Left forelimb (tissue), 1 donor: ENCODE results near the gene RFX2.
"Not testable (repeated sequence)": the region's sequence is repeated elsewhere in the genome, so short reads cannot be mapped to it uniquely, and the experiment has no call there.

Experiments
- DNase-seq: peaks from one replicate; pipeline ENCODE4 v3.0.0-alpha.2; 2018; ENCODE audit warnings: low spot score

The RFX2 gene

DNA sequence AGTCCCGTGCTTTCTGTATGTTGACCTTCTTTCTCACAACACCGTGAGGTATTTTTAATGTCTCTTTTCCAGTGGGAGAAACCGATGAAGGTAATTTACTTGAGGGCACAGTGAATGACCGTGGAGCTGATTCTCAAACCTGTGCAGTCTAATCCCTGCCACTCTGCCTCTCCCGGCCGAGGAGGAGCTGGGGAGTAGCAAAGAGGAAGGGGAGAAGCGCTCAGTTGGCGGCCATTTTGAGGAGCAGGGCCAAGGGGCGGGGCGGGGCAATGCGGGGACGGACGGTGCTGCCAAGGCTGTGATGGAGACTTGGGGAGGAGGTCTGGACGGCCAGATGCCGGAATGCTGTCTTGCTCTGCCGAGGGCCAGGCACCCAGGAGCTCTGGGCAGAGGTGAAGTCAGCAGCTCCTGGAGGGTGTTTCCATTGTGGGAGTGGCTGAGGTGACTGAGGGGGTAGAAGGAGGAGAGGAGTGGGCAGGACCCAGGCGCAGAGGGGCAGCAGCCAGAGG, 120.0 kb downstream of the RFX2 start:
- DNase-seq, result no peak

DNA sequence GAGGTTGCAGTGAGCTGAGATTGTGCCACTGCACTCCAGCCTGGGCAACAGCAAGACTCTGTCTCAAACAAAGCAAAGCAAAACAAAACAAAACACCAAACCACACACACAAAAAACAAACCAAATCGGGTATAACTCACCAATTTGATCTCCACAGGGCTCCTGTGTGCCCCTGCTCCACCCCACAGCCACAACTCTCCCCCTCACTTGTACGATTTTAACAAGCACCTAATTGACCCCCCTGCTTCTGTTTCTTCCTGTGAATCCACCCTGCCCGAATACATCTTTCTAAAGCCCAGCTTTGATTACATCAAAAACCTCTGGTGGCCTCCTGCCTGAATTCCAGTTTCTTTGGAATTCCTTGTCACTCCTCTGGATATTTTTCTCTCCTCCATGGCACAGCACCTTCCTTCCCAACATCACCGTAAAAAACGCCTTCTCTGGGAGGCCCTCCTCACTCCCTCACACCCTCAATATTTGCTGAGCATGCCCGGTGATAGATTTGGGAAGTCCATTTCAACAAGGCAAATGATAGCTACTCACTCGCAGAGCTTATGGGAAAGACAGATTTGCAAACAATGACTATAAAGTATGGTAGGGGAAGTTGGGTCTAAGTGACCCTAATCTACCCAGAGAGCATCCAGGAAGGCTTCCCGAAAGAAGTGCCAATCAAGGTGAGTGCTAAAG, 120.8 kb downstream of the RFX2 start:
- DNase-seq, result no peak

DNA sequence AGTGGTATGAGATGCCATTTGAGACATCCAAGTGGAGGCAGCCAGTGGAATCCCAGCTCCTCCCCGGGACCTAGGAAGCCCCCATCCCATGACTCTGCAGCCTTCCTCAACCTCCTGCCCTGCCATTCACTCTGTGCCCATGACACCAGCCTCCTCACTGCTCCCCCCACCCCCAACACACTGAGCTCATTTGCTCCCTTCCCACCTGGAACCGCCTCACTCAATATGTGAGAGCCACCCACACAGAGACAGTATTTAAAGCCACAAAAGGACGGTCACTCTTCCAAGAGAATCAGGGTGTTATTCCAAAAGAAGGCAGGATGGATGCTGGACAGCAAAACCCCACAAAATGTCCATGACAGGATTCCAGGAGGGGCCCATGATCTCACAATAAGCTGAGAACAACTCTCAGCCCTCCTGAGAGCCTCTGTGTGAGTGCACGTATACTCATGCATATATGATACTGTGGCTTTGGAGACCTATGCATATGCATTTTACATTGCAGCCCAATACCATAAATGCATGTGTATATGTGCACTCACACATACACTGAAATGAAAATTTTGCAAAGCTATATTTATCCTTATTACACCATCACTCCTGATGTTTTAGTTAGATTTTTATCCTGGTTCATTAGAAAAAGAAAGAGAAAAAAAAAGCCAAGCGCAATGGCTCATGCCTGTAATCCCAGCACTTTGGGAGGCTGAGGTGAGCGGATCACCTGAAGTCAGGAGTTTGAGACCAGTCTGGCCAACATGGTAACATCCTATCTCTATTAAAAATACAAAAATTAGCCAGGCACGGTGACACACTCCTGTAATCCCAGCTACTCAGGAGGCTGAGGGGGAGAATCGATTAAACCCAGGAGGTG, 121.5 kb downstream of the RFX2 start:
- no peak for DNase-seq

DNA sequence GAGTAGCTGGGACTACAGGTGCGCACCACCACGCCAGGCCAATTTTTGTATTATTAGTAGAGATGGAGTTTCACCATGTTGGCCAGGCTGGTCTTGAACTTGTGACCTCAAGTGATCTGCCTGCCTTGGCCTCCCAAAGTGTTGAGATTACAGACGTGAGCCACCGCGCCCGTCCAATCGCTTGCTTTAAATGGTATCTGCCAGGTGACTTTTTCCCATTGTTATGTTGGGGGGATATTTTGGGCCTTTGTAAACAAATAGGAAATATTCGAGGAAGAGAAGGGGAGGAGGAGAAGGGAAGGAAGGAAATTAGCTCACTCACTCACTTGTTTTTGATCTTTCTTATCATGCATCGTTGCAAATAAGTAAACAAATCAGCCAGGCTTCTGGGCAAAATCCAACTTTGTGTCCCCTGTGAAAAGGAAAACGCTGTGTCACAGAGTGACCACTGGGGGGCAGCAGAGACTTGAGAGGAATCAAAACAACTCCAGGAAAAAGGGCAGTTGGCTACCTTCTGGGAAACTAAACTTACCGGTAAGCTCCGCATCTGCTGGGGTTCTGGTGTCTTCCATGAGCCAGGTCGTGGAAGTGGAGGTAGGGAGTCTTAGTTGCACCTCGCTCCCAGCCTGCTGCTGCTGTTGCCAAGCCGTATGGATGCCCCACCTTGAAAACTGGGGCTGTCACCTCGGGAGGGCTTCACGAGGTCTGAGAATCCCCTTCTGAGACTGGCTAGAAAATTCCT, 123.1 kb downstream of the RFX2 start:
- DNase-seq, result peak; percentile 80

DNA sequence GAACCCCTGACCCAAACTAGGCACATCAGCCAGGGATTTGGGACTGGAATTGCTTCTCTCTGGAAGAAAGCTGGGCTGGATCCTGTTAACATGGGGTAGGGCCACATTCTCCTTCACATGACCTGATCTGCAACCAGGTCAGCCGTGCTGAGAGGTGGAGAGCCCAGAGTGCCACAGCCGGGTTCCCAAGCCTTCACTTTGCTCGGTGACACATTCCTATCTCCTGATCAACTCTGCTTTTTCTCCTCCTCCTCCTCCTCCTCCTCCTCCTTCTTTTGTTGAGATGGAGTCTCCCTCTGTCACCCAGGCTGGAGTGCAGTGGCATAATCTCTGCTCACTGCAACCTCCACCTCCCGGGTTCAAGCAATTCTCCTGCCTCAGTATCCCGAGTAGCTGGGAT, 124.5 kb downstream of the RFX2 start:
- not testable (repeated sequence) for DNase-seq

DNA sequence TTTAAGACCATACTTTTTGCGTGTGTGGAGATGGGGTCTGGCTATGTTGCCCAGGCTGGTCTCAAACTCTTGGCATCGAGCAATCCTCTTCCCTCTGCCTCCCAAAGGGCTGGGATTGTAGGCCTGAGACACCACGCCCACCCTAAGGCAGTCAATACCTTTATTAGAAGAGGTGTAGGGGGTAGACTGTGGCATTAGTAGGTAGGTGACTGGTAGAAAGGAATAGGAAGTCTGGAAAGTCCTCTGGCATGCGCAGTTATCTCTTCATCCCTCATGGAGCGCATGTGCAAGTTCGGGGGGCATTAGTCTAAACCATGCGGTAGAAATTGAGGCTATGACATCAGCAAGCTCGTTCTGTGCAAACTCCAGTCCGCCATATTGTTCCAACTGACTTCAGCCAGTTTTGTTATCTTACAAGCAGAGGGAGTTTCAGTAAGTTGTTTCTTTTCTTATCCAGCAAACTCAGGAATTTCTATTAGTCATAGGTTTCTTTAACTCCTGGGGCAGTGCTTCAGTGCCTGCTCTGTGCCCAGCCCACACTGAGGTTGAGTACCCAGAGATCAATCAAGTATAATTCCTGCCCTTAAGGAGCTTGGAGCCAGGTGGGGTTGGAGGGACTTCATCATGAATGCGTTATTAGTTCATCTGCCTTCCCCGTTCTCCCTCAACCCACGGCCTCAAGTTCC, 125.1 kb downstream of the RFX2 start:
- DNase-seq, result no peak

DNA sequence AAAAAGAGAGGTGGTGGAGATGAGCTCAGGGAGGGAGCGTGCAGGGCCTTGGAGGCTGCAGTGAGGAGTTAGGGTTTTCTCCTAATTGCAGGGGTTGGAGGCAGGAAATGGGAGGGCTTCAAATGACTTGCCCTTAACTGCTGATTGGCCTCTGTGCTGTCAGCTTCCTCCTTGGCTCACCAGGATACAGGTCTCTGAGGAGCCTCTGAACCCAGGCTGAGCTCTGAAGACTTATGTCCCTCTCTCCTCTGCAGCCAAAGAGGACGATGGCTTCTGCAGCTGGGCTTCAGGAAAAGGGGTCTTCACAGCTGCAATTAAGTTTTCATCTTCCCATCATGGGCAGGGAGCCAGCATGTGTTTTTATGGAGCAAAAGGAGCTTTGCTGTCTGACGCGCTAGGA, 125.7 kb downstream of the RFX2 start:
- no peak for DNase-seq

DNA sequence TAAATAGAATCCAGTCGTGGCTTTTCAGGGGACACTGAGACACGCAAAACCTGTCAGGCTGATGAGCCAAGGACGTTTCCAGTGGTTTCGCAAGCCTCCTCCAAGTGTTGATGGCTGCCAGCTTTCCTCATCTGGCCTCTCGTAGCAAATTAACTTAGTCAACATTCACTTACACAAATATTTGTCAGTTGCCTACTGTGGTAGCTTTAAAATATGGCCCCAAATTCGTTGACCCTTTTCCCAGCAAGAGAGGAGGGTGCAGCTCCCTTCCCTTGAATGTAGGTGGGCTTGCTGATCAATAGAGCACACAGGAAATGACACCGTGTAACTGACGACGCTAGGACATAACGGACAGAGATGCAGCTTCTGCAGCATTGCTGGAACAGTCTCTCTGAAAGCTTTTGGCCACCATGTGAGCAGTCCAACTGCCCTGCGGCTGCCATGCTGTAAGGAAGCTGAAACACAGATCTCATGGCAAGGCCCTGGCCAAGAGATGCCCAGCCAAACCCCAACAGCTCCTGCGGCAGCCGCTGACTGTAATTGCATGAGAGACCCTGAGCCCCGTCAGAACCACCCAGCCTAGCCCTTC, 126.8 kb downstream of the RFX2 start:
- no peak for DNase-seq

DNA sequence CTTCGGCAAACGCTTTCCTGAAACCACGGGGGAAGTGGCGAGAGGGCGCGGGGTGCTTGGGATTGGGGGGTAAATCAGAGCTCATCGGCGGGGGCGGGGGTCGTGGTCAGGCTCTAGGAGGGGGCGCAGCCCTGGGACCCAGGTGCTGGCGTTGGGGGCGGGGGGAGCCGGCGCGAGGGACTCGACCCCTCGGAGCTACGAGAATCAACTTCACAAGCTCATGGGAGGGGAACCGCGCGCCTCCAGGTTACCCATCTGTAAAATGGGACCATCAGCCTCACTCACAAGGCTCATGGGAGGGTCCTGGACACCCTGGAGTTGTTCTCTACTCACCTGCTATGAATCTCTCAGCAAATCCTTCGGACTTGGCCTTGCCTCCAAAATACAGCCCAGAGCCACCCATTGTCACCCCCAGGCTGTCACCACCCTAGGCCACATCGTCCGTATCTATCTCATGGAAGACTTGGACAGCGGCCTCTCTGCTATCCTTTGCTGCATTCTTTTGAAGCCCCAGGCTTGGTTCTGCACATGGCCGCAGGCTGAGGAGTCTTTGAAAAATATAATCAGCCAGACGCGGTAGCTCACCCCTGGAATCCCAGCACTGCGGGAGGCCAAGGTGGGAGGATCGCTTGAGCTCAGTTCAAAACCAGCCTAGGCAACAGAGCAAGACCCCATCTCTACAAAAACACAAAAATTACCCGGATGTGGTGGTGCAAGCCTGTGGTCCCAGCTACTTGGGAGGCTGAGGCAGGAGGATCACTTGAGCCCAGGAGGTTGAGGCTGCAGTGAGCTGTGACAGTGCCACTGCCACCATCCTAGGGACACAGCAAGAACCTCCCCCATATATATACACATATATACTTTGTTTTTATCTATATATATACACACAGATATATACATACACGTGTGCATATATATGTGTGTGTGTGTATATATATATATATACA, 131.4 kb downstream of the RFX2 start:
- DNase-seq, result no peak

DNA sequence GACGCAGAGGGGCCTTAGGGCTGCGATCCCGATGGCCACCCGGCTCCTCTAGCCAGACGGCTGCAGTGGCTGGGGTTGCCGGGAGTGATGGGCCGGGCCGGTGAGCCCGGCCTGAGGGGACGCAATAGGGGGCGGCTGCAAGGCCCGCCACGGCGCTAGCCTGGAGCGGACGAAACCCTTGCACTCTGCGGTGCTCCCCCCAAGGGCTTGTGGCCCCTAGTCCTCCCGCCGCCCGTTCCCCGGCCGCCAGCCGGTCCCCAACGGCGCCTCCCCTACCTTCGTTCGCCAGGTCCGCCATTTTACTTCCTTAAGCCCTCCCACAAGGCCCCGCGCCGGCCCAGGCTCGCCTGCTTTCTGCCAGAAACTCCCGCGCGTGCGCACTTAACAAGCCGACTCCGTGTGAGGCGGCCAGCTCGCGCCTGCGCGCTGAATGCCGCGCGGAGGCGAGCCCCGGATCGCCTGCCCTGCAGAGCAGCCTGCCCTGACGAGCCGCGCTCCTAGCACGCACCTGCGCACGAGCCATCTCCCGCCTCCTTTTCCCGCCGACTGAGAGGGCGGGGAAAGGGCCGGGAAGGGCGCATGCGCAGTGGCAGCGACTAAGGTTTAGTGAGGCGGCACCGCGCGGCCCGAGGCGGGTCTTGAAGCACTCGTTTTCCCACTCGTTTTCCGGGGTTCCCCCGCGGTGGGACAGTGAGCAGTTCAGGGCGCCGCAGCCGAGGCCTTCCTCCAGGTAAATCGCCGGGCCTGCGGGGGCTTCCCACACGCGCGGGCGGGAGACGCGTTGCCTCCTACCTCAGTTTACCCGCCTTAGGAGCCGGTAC, 132.3 kb downstream of the RFX2 start, which contains the start of gene RANBP3:
RANBP3 (minus strand) TSS at position 356 of the 821 bp plus-strand sequence; CDS start at position 298, 58 bp downstream.
- DNase-seq, result peak; percentile 99

DNA sequence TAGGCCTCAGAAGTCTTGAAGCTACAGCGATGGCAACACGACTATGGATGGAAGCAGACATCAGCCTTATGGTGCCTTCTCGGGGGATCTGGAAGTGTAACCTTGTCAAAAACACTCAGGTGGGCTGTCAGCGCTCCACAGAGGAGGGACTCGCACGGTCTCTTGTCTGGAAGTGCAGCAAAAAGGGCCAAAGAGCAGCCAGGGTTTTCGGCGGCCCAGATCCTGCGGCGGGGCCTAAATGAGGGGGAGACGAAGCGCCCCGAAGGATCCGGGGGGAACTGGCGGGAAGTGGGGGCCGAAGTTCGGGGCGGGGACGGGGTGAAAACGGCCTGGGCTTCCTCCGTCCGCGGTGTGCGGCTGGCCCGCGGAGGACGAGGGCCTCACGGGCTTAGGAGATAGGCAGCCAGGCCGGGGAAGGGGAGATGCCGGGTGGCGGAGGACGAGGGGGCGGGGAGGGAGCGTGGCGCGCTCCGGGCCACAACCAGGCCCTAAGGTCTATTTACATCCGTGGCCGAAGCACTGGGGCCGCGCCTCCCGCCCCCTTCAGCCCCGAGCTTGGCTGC, 133.0 kb downstream of the RFX2 start:
- DNase-seq, result no peak

DNA sequence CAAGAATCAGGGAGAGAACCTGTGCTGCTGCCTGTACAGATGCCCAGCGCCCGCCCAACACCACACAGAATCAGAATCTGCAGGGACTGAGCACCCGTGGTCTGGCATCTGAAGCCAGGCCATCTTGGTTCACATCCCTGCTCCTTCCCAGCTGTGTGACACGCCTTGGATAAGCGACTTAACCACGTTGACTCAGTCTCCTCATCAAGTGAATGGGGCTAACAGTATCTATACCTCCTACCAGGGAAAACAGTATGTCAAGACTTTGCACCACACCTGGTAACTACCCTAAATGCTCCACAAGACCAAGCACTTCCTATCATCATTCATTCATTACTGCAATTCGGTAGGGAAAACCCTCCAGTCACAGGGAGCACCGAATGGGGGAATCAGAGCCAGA, 133.5 kb downstream of the RFX2 start:
- DNase-seq, result no peak

DNA sequence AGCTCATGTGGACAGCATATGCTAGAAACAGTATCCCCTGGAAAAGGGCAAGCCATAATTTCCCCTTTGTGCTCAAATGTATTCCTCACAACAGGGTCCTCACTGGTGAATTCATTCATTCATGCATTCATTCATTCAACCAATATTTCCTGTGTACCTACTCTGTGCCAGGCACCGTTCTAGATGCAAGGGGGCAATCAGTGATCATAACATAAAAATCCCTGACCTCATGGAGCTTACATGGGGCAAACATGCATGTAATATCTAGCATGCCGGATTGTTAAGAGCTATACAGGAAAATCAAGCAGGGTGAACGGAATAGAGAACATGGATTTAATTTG, 134.9 kb downstream of the RFX2 start:
- DNase-seq, result no peak

DNA sequence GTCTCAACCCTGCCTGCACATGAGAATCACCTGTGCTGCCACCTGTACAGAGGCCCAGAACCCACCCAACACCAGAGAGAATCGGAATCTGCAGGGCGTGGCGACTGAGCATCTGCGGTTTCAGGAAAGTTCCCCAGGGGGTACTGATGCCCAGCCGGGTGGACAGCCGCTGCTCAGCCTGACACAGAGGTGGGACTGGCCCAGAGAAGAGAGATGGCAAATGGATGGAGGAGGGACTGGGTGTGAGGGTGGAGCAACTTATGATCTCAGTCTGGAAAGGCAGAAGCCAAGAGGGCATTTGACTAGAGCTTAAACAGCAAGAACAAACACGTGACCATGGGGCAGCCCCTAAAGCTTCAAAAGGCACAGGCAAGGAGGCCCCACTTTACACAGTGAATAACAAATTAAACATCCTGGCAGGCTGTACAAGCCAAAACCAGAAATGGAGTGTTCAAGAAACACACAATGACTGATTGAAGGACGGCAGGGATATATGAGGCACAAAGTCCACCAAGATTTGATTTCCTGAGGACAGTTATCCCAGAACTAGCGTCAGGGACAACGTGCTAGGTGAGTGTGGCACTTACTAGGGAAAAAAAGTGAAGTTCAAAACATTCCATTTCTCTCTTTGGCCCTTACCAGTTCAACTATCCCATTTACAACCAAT, 135.4 kb downstream of the RFX2 start:
- no peak for DNase-seq

DNA sequence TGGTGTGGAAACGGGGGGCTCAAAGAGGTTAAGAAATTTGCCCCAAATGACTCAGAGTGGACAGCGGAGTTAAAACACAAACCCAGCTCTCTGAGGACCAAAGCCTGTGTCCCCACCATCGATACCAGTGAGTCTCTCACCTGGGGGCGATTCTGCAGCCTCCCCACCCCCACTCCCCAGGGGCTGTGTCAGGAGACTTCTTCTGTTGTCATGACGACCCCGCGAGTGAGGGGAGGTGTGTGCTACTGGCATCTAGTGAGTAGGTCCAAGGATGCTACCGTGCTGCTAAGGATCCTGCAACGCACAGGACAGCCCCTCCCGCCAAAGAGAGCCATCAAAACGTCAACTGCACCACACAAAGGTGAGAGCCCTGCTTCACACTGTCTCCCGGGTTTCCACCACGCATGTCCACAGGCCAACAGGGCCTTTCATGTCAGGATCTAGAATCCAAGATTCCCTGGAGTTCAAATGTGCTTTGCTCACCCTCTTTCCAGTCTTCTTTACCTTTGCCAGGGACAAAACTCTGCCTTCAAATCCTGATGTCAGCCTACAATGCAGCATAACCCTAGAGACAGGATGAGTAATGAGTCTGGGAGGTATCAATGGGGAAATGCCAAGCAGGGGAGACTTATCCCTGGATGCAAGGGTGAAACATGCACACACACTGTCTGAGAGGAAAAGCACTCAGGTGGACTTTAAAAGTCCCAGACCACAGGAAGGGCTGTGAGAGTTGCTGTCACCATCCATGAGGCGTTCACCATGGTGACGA, 136.2 kb downstream of the RFX2 start:
- DNase-seq, result no peak

DNA sequence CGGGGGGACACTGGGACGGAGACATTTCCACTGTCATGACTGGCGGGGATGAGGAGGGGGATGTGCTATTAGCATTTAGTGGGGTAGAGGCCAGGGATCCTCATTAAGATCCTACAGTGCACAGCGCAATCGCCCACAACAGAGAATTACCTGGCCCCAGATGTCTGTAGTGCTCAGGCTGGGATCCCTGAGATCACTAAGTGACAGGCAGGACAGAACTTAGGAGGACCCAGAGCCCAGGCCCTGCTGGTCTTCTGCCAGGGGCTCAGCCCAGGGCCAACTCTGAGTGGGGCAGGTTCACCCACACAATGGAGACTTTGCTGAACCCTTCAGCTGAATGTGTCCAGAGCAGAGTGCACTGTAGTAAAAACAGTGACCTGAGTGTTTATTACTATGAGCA, 136.9 kb downstream of the RFX2 start:
- no peak for DNase-seq

DNA sequence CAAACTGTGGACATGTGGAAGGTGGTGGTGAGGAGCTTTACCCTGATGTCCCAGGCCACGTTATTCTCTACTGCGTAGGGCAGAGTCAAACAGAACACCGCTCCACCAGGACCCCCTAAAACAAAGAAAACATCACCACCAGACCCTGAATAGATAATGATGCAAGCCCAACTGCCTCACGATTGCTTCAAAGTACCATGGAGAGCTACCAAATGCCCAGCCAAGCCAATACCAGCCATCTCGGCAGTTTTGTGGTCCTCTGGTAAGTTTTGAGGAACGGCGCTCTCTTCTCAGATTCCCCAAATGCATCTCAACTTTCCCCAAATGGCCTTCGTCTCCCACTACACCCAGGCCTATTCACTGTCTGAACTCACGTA, 138.0 kb downstream of the RFX2 start:
- no peak for DNase-seq
